H1 (cell line): Measurements from ENCODE around the gene OR52K2. TPM values are rescaled to one million over a fixed set of nuclear protein-coding genes. Genes with fewer than 3 reads are reported as not detected.

Source experiments
- CTCF ChIA-PET: fragments of 300-600 bp; sonication (Branson Sonifier 250); formaldehyde crosslinking; loops from one replicate; lab custom pipeline; 2021; ENCODE audit not compliant: partially characterized antibody; lab: Charles Lee
- POLR2A ChIA-PET: fragments of 300-600 bp; sonication (Branson Sonifier 250); formaldehyde crosslinking; loops from one replicate; lab custom pipeline; 2021; ENCODE audit warnings: inconsistent platforms; ENCODE audit not compliant: partially characterized antibody; lab: Charles Lee
- DNase-seq, 2 experiments: peaks; one replicate each; pipeline versions ENCODE4 v3.0.0 to v3.0.0-alpha.2; 2010 to 2022; ENCODE audit warnings: low spot score in 2 of 2, low read depth in 1 of 2, mixed read lengths in 1 of 2
- FAIRE-seq: peaks from 2 replicates; lab custom pipeline; 2011; peaks lifted over from hg19 to GRCh38; lab: Jason Lieb, UNC
- H2AFZ ChIP-seq: 2 replicates; pipeline ENCODE4 v1.8.1; 2012; ENCODE audit warnings: low read length, inconsistent platforms
- H2AK5ac ChIP-seq: 2 replicates; pipeline ENCODE4 v1.6.1; 2013; ENCODE audit warnings: low read depth, low read length
- H2BK120ac ChIP-seq: replicated peaks from 2 replicates; pipeline ENCODE3; 2013; ENCODE audit warnings: low read depth, low read length, inconsistent platforms
- H2BK12ac ChIP-seq: 2 replicates; pipeline ENCODE4 v1.6.1; 2013; ENCODE audit warnings: low read depth, low read length
- H2BK15ac ChIP-seq: 2 replicates; pipeline ENCODE4 v1.6.1; 2013; ENCODE audit warnings: low read length
- H2BK20ac ChIP-seq: 2 replicates; pipeline ENCODE4 v1.6.1; 2013; ENCODE audit warnings: low read length
- H2BK5ac ChIP-seq: 2 replicates; pipeline ENCODE4 v1.6.1; 2013; ENCODE audit warnings: low read depth, low read length
- H3K14ac ChIP-seq: 2 replicates; pipeline ENCODE4 v1.6.1; 2013; ENCODE audit warnings: inconsistent platforms; ENCODE audit not compliant: insufficient read length
- H3K18ac ChIP-seq: 2 replicates; pipeline ENCODE4 v1.6.1; 2013; ENCODE audit warnings: low read length; ENCODE audit errors: extremely low read depth
- H3K23ac ChIP-seq: 2 replicates; pipeline ENCODE4 v1.6.1; 2013; ENCODE audit warnings: inconsistent platforms; ENCODE audit not compliant: insufficient read length
- H3K23me2 ChIP-seq: 2 replicates; pipeline ENCODE4 v1.6.1; 2013; ENCODE audit warnings: low read depth, low read length
- H3K27ac ChIP-seq: 2 replicates; pipeline ENCODE4 v1.6.1; 2011; ENCODE audit warnings: low read depth, low read length, inconsistent platforms
- H3K27me3 ChIP-seq, 4 experiments: replicated peaks in 1 of 4; 1 replicate in 1 of 4; 2 replicates in 3 of 4; pipeline versions ENCODE4 v1.6.1 to v1.8.1; 2011 to 2013; ENCODE audit warnings: low read length in 3 of 4, mild to moderate bottlenecking in 3 of 4, inconsistent platforms in 2 of 4, mixed read lengths in 2 of 4, moderate library complexity in 1 of 4; ENCODE audit not compliant: control insufficient read depth in 3 of 4, insufficient read depth in 3 of 4; ENCODE audit errors: extremely low read depth in 1 of 4
- H3K36me3 ChIP-seq, 4 experiments: 2 replicates each; pipeline versions ENCODE4 v1.6.1 to v1.8.1; 2011 to 2013; ENCODE audit warnings: mild to moderate bottlenecking in 4 of 4, low read length in 3 of 4, moderate library complexity in 2 of 4, control low read depth in 1 of 4, inconsistent platforms in 1 of 4; ENCODE audit not compliant: insufficient read depth in 4 of 4, control insufficient read depth in 2 of 4
- H3K4ac ChIP-seq: replicated peaks from 2 replicates; pipeline ENCODE3; 2013; ENCODE audit warnings: low read length, low read depth, mixed read lengths, inconsistent platforms; ENCODE audit not compliant: insufficient read length
- H3K4me1 ChIP-seq, 4 experiments: replicated peaks in 1 of 4; 1 replicate in 1 of 4; 2 replicates in 3 of 4; pipeline versions ENCODE4 v1.6.1 to v1.8.1; 2011 to 2013; ENCODE audit warnings: low read length in 3 of 4, inconsistent platforms in 2 of 4, mixed read lengths in 1 of 4; ENCODE audit not compliant: insufficient read depth in 4 of 4, control insufficient read depth in 3 of 4
- H3K4me2 ChIP-seq, 2 experiments: 2 replicates each; pipeline versions ENCODE4 v1.6.1 to v1.8.1; 2011 to 2013; ENCODE audit warnings: low read depth in 2 of 2, low read length in 2 of 2, control low read depth in 1 of 2, inconsistent platforms in 1 of 2, mild to moderate bottlenecking in 1 of 2; ENCODE audit not compliant: insufficient read depth in 1 of 2
- H3K4me3 ChIP-seq, 4 experiments: fragments of 200-600, 300-600 bp in 1 of 4; sonication (generic), shearing (Covaris generic), sonication (Bioruptor Twin) in 1 of 4; 2 replicates each; pipeline versions ENCODE4 v1.5.1 to v1.8.1; 2011 to 2016; ENCODE audit warnings: low read length in 4 of 4, low read depth in 3 of 4, control low read depth in 2 of 4, inconsistent platforms in 2 of 4, mild to moderate bottlenecking in 2 of 4, mixed read lengths in 1 of 4, moderate library complexity in 1 of 4; ENCODE audit not compliant: insufficient read depth in 2 of 4; ENCODE audit errors: extremely low read depth in 1 of 4
- H3K56ac ChIP-seq: replicated peaks from 2 replicates; pipeline ENCODE3; 2013; ENCODE audit warnings: low read depth, mild to moderate bottlenecking, mixed read lengths, low read length, inconsistent platforms; ENCODE audit not compliant: insufficient read length
- H3K79me1 ChIP-seq: 2 replicates; pipeline ENCODE4 v1.6.1; 2013; ENCODE audit warnings: low read depth, low read length, control low read depth
- H3K79me2 ChIP-seq, 2 experiments: 2 replicates each; pipeline versions ENCODE4 v1.6.1 to v1.8.1; 2012 to 2013; ENCODE audit warnings: low read length in 2 of 2, mild to moderate bottlenecking in 2 of 2, inconsistent platforms in 1 of 2; ENCODE audit not compliant: insufficient read depth in 2 of 2, control insufficient read depth in 1 of 2
- H3K9ac ChIP-seq, 4 experiments: replicated peaks in 1 of 4; 1 replicate in 1 of 4; 2 replicates in 3 of 4; pipeline versions ENCODE4 v1.6.1 to v1.8.1; 2011 to 2013; ENCODE audit warnings: low read depth in 3 of 4, low read length in 3 of 4, control low read depth in 2 of 4, mild to moderate bottlenecking in 2 of 4, moderate library complexity in 2 of 4, inconsistent platforms in 1 of 4; ENCODE audit errors: extremely low read depth in 1 of 4
- H3K9me3 ChIP-seq, 2 experiments: 2 replicates each; pipeline versions ENCODE4 v1.6.1 to v1.8.1; 2012 to 2013; ENCODE audit warnings: mild to moderate bottlenecking in 2 of 2, moderate library complexity in 2 of 2, control low read depth in 1 of 2, inconsistent platforms in 1 of 2, low read depth in 1 of 2, low read length in 1 of 2, mixed read lengths in 1 of 2; ENCODE audit not compliant: insufficient read depth in 2 of 2
- H4K20me1 ChIP-seq, 2 experiments: replicated peaks in 1 of 2; 2 replicates each; pipeline versions ENCODE3 to v1.8.1; 2011 to 2013; ENCODE audit warnings: inconsistent platforms in 2 of 2, low read length in 2 of 2, mild to moderate bottlenecking in 1 of 2; ENCODE audit not compliant: insufficient read depth in 2 of 2, control insufficient read depth in 1 of 2
- H4K5ac ChIP-seq: 2 replicates; pipeline ENCODE4 v1.6.1; 2013; ENCODE audit warnings: low read length, low read depth, mixed read lengths, inconsistent platforms; ENCODE audit not compliant: insufficient read length
- H4K8ac ChIP-seq: 2 replicates; pipeline ENCODE4 v1.8.0; 2013; ENCODE audit warnings: mild to moderate bottlenecking, moderate library complexity, low read length, inconsistent platforms; ENCODE audit not compliant: insufficient read depth; ENCODE audit errors: extremely low read depth
- H4K91ac ChIP-seq: replicated peaks from 2 replicates; pipeline ENCODE3; 2013; ENCODE audit warnings: low read length, mixed read lengths, inconsistent platforms; ENCODE audit not compliant: insufficient read length
- BCL11A ChIP-seq, 2 experiments: IDR thresholded peaks; one replicate each; pipeline ENCODE4 v1.6.1; 2011; ENCODE audit warnings: low read depth in 2 of 2, low read length in 2 of 2, mild to moderate bottlenecking in 2 of 2
- CBX5 ChIP-seq: fragments of 300-800, 300-1000 bp; sonication (generic); IDR thresholded peaks from 2 replicates; pipeline ENCODE4 v1.7.1; 2016; ENCODE audit warnings: antibody characterized with exemption, low read length, low read depth
- CHD1 ChIP-seq: IDR thresholded peaks from 2 replicates; pipeline ENCODE4 v1.6.1; 2012; ENCODE audit warnings: low read depth, low read length, improper control_type of control experiment
- CHD2 ChIP-seq: IDR thresholded peaks from 2 replicates; pipeline ENCODE4 v1.6.1; 2012; ENCODE audit warnings: low read length, improper control_type of control experiment
- KDM5A ChIP-seq: fragments of 200-600 bp; IDR thresholded peaks from 2 replicates; pipeline ENCODE4 v1.7.1; 2012; ENCODE audit warnings: mild to moderate bottlenecking, low read length, inconsistent platforms, mixed read lengths
- RXRA ChIP-seq: IDR thresholded peaks from 2 replicates; pipeline ENCODE4 v1.6.1; 2011; ENCODE audit warnings: low read depth, mild to moderate bottlenecking, low read length, moderate library complexity; ENCODE audit not compliant: insufficient read depth
- SAP30 ChIP-seq: fragments of 300-600 bp; sonication (generic); IDR thresholded peaks from 2 replicates; pipeline ENCODE4 v1.7.1; 2012; ENCODE audit warnings: low read length, moderate library complexity, mild to moderate bottlenecking, inconsistent platforms; ENCODE audit not compliant: insufficient read depth, insufficient replicate concordance
- SIRT6 ChIP-seq: IDR thresholded peaks from one replicate; pipeline ENCODE4 v1.7.1; 2012; ENCODE audit warnings: low read length, inconsistent platforms
- SIX5 ChIP-seq: IDR thresholded peaks from 2 replicates; pipeline ENCODE4 v1.6.1; 2011; ENCODE audit warnings: mild to moderate bottlenecking, low read depth, low read length
- WGBS, 2 experiments: shearing (Covaris generic) in 1 of 2; methylation state at CpG; one replicate each; pipeline versions ENCODE4 v1.1.6 to v1.1.7; 2013 to 2015; ENCODE audit warnings: low lambda C conversion rate in 2 of 2, mixed read lengths in 2 of 2, inconsistent platforms in 1 of 2, low coverage in 1 of 2, missing lambda C conversion rate in 1 of 2; ENCODE audit not compliant: insufficient replicate concordance in 2 of 2, insufficient coverage in 1 of 2, insufficient read length in 1 of 2; ENCODE audit errors: extremely low coverage in 1 of 2, missing lambda C conversion rate in 1 of 2; 5-methylcytosine and 5-hydroxymethylcytosine counted together
- polyA plus RNA-seq, 7 experiments: library from polyadenylated mRNA; depleted of rRNA in 3 of 7; stranded (reverse) in 5 of 7; unstranded in 2 of 7; fragments of >200 nt in 5 of 7; fragments of 200-250 nt in 2 of 7; gene quantifications; 1 replicate in 5 of 7; 2 replicates in 1 of 7; 4 replicates in 1 of 7; pipeline versions ENCODE4 v1.2.1 to v1.2.3, GENCODE V29; 2011 to 2013; ENCODE audit warnings: missing spikeins in 2 of 7, mixed read lengths in 2 of 7
- total RNA-seq: library from RNA; stranded (reverse); fragmentation: NEBNext Ultra II Directional; extraction: Animal tissue kit (Norgen Biotek cat#: 25700); gene quantifications from 2 replicates; pipeline ENCODE4 v1.2.1, GENCODE V29; 2021
- TF ChIP-seq, protein P1 (sequence below): IDR thresholded peaks from 2 replicates; pipeline ENCODE4 v1.6.1; 2012; ENCODE audit warnings: inconsistent platforms

The OR52K2 gene
- total and polyA plus RNA-seq, 2 of the 8 experiments (the other 6 are each of a cell fraction or from before 2014, with no cell fraction given), result not detected

DNA sequence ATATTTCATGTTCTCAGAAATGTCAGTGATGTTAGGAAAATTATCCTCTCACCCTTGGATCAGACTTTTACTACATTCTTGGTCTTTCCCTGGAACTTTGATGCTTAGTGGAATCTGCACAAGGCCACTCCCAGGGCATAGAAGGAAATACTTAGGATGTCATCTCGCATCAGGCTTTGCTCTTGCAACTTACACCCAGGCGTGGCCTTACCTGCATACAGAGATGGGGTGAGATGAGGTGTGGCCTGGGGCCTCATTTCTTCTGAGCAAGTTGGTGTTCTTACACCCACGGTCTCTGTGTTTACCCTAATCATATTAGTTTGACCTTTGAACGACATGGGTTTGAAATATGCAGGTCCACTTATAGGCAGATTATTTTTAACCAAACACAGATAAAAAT is 19.0 kb upstream of the OR52K2 start:
- no peak overlapping the region for H3K23ac ChIP-seq
- H3K9me3 ChIP-seq, result no peaks in the 10 kb centered on the region
- H2BK120ac ChIP-seq, result no peak overlapping the region
- no peak overlapping the region for H3K56ac ChIP-seq
- H3K36me3 ChIP-seq, result no peaks in the 10 kb centered on the region
- H3K9ac ChIP-seq, result no peak overlapping the region
- no peaks in the 10 kb centered on the region; the same call in 1 of the 2 replicates for H3K23me2 ChIP-seq
- H3K4me2 ChIP-seq, result no peak overlapping the region
- H3K79me1 ChIP-seq, result no peaks in the 10 kb centered on the region
- FAIRE-seq, result no peak
- no peak overlapping the region for H3K18ac ChIP-seq
- H2BK5ac ChIP-seq, result no peak overlapping the region
- H3K4ac ChIP-seq, result no peak overlapping the region
- no peak overlapping the region for H2BK20ac ChIP-seq
- ChIA-PET POLR2A (no interaction called here), CTCF (no interaction called here)
- H3K27me3 ChIP-seq, result no peaks in the 10 kb centered on the region
- no peak for TF ChIP-seq SAP30
- no peak for TF ChIP-seq KDM5A
- no peak for TF ChIP-seq CBX5
- no peak for TF ChIP-seq SIRT6
- no peak for TF ChIP-seq CHD2
- TF ChIP-seq BCL11A (IDR thresholded peaks at IDR 0.05; ENCODE audit: low read depth in 2 of 2, low read length in 2 of 2), result no peak
- no peak for TF ChIP-seq CHD1
- no peak for TF ChIP-seq RXRA
- TF ChIP-seq, protein P1, sequence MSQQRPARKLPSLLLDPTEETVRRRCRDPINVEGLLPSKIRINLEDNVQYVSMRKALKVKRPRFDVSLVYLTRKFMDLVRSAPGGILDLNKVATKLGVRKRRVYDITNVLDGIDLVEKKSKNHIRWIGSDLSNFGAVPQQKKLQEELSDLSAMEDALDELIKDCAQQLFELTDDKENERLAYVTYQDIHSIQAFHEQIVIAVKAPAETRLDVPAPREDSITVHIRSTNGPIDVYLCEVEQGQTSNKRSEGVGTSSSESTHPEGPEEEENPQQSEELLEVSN, result no peak
- no peak for TF ChIP-seq SIX5
- H2BK12ac ChIP-seq, result no peak overlapping the region
- no peak overlapping the region for H3K14ac ChIP-seq
- 92% methylated on average over 4 of the region's 4 CpGs; no CpG with 5 or more reads in 1 of the 2 experiments for WGBS, 2 experiments
- H3K4me3 ChIP-seq, result no peak overlapping the region
- no peak overlapping the region for H2AFZ ChIP-seq
- H3K79me2 ChIP-seq, result no peaks in the 10 kb centered on the region
- H3K4me1 ChIP-seq, result peaks cover 0 to 5% (median 0%) of the 10 kb centered on the region in 4 experiments; a peak in 2 of 7 replicates
- no peak for DNase-seq
- no peak overlapping the region for H2BK15ac ChIP-seq
- no peak overlapping the region for H2AK5ac ChIP-seq
- no peak overlapping the region for H3K27ac ChIP-seq
- H4K5ac ChIP-seq, result no peak overlapping the region
- H4K20me1 ChIP-seq, result no peaks in the 10 kb centered on the region
- no peak overlapping the region for H4K91ac ChIP-seq
- H4K8ac ChIP-seq, result no peak overlapping the region
